GM18502 (cell line): ENCODE measurements around the gene SEMA3A.

ENCODE experiments used
- ATAC-seq: cut with Tn5 transposase; IDR thresholded peaks from one replicate; pipeline ENCODE4 v1.9.1; 2021; ENCODE audit warnings: mild to moderate bottlenecking; ENCODE audit not compliant: unreplicated experiment, poor library complexity

SEMA3A gene

DNA sequence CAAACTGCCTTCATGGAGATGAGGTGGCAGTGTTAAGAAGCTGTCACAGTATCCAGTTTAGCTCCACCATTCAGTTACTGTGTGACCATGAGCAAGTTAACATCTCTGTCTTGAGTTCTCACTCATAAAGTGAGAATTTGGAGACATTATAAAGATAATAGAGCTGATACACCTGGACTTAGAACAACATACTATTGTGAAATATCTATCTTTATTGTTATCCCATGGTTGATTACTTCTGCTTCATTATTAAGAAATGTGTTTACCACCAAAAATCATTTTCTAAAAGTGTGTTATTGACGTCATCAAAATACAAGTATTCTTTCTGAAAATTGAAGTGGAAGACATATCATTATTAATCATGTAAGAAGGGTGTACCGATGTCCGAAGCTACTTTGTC lies 166.9 kb downstream of the SEMA3A start:
- ATAC-seq = no peak

DNA sequence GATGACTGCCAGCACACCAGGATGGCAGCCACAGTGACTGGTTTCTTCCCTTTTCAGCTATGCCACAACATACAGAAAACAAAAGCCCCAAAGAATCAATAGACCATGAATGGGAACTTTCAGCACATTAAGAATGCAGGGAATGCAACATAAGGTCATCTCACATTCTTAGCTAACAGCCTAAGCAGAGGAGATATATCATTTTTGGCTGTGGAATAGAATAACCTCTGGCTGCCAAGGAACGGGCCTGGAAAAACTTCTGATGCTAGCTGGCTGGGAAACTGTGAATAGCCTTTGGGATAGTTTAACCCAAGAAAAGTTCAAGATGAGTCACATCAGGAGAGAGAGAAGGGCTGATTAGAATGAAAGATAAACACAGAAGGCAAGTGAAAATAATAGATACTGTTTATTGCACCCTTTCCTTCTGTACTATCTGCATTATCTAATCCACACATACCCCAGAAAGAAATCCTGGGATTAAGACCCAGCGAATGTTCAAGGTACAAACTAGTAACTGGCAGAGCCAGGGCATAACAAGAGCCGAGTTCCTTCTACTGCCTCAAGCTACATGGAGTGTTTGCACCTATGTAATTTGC lies 169.2 kb downstream of the SEMA3A start:
- ATAC-seq = no peak

DNA sequence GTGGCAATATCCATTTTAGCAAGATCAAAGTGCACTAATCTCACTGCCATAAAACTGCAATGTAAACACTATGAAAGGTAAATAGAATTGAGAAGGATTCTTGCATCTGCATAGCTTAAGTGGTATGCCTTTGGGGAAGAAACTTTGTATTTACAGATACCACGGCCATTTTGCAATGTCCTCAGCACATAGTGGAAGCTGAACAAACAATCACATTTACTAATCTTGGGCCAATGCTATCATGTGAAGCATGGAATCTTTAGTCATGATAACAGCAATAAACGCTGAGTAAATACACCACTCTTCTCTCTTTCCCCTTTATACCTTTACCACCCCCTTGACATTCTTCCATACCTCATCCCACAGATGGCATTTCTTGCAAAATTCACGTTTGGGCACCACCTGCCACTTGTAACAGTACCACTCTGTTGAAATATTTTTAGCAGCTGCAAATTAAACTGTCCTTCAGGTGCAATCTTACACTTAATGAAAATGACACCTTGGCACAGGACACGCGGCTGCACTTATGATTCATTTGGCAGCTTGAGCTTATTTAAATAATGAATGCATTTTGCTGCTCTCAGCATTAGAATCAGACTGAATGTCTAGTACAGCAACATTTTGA lies 171.8 kb downstream of the SEMA3A start:
- ATAC-seq = no peak

DNA sequence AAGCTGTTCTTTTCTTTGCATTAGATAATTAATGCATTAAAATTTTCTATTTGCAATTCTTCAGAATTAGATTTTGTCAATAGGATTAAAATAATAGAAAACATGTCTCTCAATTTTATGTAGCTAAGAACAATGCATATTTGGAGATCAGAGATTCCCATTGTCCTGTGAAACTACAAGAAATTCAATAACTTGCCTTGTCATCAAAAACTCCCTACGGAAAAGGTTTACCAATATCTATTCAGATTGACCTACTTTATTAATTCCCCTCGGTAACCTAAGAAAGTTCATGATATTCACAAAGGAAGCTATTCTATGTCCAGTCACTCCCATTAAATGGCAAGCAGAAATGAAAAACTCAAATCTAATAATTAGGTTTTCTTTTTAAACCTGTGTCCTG lies 172.6 kb downstream of the SEMA3A start:
- ATAC-seq = no peak

- no peak for ATAC-seq
These were observed 173.2 kb downstream of the SEMA3A start for GRCh38 chr7:84021292-84021908.

- no peak for ATAC-seq
These were observed 176.9 kb downstream of the SEMA3A start for GRCh38 chr7:84017651-84018050.

DNA sequence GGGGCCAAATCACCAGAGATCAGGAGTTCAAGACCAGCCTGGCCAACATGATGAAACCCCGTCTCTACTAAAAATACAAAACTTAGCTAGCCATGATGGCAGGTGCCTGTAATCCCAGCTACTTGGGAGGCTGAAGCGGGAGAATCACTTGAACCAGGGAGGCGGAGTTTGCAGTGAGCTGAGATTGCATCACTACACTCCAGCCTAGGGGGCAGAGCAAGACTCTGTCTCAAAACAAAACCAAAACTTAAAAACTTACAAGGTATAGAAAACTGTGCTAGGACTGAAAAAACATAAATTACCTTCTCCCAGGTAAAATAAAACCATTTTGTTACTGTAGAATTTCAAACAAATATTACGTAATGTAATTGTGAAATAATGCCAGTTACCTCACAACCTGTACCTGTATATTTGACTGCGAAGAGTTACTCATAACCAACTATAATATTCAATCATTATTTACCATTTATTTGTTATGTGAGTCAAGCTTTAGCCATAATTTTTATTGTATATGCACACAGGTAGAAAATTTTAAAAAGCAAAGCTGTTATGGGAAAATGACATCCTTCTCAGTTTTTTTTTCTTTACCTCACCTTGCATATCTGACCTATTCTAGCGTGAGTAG lies 180.9 kb downstream of the SEMA3A start:
- no peak for ATAC-seq

DNA sequence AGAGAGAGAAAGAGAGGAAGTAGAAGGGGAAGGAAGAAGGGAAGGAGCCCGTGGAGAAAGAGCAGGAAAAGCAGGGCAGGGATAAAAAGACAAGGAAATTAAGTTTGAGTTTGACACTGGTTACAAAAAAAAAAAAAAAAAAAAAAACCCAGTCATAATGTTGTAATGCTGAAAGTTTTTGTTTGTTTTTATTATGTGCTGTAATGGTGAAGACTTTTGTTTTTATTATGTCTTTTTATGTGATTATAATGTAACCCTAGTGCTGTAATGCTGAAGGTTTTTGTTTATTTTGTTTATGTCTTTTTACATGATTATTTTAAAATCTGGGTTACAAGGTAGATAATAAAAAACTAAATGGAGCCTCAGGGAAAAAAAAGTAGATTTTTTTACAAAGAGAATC lies 184.8 kb downstream of the SEMA3A start:
- no peak for ATAC-seq

GRCh38 chr7:84009051-84009450 lies 185.5 kb downstream of the SEMA3A start:
- no peak for ATAC-seq

GRCh38 chr7:84003191-84003590 lies 191.4 kb downstream of the SEMA3A start:
- no peak for ATAC-seq

DNA sequence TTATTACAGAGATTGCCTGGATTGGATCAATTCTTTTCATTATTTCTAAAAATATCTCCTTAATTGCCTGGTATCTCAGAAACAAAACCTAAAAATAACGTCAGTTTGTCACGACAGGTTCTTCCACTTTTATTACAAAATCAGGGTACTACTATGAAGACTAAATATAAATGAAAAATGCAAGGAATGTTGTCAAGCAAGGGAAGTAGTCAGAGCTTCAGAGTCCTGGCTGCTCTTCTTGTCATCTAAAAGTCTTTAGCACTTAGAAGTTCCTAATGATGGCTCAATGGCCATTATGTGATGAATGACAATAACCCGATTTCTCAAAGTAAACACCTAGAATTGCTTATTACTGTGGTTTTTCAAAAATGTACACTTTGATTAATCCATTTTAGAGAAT lies 192.2 kb downstream of the SEMA3A start:
- ATAC-seq = no peak

DNA sequence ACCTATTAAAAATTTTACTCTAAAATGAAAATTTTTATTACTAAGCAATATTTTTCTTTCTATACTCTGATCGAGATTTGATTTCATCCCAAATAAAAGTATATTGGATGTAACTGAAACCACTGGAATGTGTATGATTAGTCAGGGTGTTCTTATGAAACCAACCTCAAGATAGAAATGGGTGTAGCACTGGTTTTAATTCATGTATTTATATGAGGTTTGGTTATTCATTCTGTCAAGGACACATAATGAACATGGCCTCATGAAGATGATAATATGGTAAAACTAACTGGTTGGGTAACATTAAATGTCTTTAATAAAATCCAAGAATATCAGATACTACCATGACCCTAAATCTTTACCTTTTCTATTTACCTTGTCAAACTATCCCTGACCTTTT lies 197.7 kb downstream of the SEMA3A start:
- ATAC-seq = no peak

- ATAC-seq = no peak
These were observed 206.8 kb downstream of the SEMA3A start for GRCh38 chr7:83987764-83988163.

DNA sequence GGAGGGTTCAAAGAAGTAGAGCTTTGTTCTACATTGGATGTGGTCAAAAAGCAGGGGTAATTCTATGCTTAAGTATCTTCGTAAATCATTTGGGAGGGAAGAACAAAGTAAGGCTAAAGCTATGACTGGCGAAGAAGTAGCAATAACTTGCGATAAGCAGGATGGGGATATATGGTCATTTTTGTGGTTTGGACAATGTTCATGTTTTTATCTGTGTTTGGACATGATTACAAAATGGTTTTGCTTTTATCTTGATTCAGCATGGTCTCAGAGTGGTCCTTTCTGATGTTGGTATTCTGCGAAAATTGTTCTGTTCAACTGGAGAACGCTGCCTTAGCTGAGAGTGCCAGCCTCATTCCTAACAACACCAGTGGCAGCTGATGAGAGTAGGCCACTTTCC lies 208.8 kb downstream of the SEMA3A start:
- ATAC-seq = no peak

- no peak for ATAC-seq
These were observed 210.0 kb downstream of the SEMA3A start for GRCh38 chr7:83984591-83984990.

DNA sequence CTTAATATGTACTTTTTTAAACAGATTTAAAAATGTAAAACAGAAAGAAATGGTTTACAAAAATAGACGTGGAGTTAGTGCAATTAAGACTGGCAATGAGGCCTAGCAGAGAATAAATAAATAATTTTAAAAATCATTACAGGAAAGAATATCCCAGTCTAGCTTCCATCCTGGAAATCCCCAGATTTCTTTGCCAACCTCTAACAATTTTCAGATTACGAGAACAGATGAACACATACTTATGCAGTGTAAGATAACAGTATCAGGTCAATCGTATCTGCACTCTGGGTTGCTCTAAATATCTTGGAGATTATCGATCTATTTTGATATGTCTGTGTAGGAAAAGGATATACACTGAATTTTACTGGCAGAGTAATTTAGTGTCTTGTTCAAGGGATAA lies 210.5 kb downstream of the SEMA3A start:
- ATAC-seq = no peak

- no peak for ATAC-seq
These were observed 211.0 kb downstream of the SEMA3A start for GRCh38 chr7:83983606-83984005.

DNA sequence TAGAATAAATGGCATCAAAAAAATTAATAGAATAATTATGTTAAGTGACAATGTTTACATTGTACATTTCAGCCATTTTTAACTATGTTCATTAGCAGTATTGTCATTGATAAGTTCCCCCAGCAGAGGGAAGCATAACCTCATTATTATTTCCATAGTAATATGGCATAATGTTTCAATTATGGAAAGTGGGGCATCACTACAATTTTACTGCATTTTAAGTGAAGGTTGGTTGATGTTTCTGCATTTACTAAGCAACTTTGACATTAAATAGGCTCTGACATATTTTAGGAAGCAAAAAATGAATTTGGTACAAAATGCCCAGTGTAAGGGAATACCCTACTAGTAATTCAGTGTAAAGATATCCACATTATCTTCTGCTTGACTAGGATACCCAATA lies 218.3 kb downstream of the SEMA3A start:
- ATAC-seq = peak; percentile 93

DNA sequence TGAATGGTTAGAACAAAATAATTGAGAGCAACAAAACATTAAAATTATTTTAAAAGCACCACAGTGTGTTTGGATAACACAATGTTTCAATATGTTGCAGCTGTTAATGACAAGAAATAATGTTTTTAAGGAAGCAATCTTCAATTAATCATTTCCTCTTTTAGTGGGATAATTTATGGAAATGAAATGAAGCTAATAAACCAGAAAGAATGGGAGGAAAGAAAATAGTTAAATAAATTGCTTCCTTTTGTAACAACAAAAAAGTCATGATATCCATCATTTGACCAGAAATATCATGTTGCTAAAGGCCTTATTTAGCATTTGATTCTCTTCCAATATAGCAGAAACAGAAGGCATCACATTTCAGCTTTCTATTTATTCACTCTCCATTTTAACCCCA lies 224.5 kb downstream of the SEMA3A start:
- no peak for ATAC-seq

DNA sequence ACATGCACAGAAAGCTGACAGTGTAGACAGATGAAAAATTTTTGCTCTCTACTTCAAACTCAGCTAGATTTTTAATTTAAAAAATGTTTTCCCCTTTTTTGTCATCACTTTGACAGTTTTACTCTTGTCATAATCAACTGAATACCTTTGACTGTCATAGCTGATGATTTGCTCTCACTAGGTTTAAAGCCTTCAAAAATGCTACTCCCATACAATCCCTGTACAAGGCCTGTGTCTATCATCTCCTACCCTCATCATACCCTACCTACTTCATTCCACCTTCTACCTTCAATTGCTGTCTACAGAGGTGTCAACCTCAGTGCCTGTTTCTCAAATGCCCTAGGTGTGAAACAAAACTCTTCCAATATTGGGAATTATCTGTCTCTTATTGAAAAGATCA lies 230.3 kb downstream of the SEMA3A start:
- ATAC-seq = no peak

- ATAC-seq = no peak
These were observed 237.3 kb downstream of the SEMA3A start for GRCh38 chr7:83957333-83957732.

GRCh38 chr7:83956104-83956503 lies 238.5 kb downstream of the SEMA3A start:
- no peak for ATAC-seq
